NCI-H524 treated with DMSO at 0.1 percent for 48 hours (cell line): ENCODE measurements around the gene SFMBT1.

Experiments used
- DNase-seq: peaks from one replicate; lab custom pipeline; 2025; lab: John Stamatoyannopoulos, UW

Gene SFMBT1

GRCh38 chr3:52917044-52917443 is 128.8 kb downstream of the SFMBT1 start:
- DNase-seq, result no peak

- no peak for DNase-seq
Measured at GRCh38 chr3:52915294-52915693, 130.6 kb downstream of the SFMBT1 start.

GRCh38 chr3:52912885-52913731 is 132.8 kb downstream of the SFMBT1 start:
- no peak for DNase-seq

- no peak for DNase-seq
Measured at GRCh38 chr3:52910823-52911222, 135.1 kb downstream of the SFMBT1 start.

GRCh38 chr3:52907497-52907896 is 138.4 kb downstream of the SFMBT1 start:
- DNase-seq, result no peak

GRCh38 chr3:52904552-52904951 is 141.3 kb downstream of the SFMBT1 start:
- DNase-seq, result no peak

GRCh38 chr3:52904000-52904399 is 141.9 kb downstream of the SFMBT1 start:
- no peak for DNase-seq

GRCh38 chr3:52897130-52898122 is 148.4 kb downstream of the SFMBT1 start, which contains the start of gene STIMATE:
Gene STIMATE, minus strand, starts transcription at chr3:52897548. Its CDS starts 98 bp downstream, at chr3:52897450.
- DNase-seq, result peak; percentile 37

- no peak for DNase-seq
Measured at GRCh38 chr3:52896613-52897012, 149.3 kb downstream of the SFMBT1 start.

GRCh38 chr3:52896151-52896550 is 149.7 kb downstream of the SFMBT1 start:
- no peak for DNase-seq

GRCh38 chr3:52895418-52895817 is 150.5 kb downstream of the SFMBT1 start:
- no peak for DNase-seq

- no peak for DNase-seq
Measured at GRCh38 chr3:52894756-52895155, 151.1 kb downstream of the SFMBT1 start.

- no peak for DNase-seq
Measured at GRCh38 chr3:52893723-52894122, 152.2 kb downstream of the SFMBT1 start.

- DNase-seq, result no peak
Measured at GRCh38 chr3:52892625-52893311, 153.1 kb downstream of the SFMBT1 start.

GRCh38 chr3:52892290-52892624 is 153.6 kb downstream of the SFMBT1 start:
- DNase-seq, result no peak

- no peak for DNase-seq
Measured at GRCh38 chr3:52891615-52892081, 154.2 kb downstream of the SFMBT1 start.

- no peak for DNase-seq
Measured at GRCh38 chr3:52891164-52891563, 154.7 kb downstream of the SFMBT1 start.

GRCh38 chr3:52890735-52891134 is 155.1 kb downstream of the SFMBT1 start:
- DNase-seq, result no peak

- no peak for DNase-seq
Measured at GRCh38 chr3:52889901-52890300, 156.0 kb downstream of the SFMBT1 start.

- no peak for DNase-seq
Measured at GRCh38 chr3:52887166-52887565, 158.7 kb downstream of the SFMBT1 start.

GRCh38 chr3:52886049-52886730 is 159.7 kb downstream of the SFMBT1 start:
- no peak for DNase-seq
